NT2/D1 (cell line): ENCODE data around the gene ABCA2.

ENCODE experiments used
- SUZ12 ChIP-seq: IDR thresholded peaks from 2 replicates; pipeline ENCODE4 v1.6.1; 2011; ENCODE audit not compliant: insufficient read length, insufficient read depth; ENCODE audit errors: extremely low read depth
- YY1 ChIP-seq: IDR thresholded peaks from 2 replicates; pipeline ENCODE4 v1.6.1; 2011; ENCODE audit not compliant: insufficient read length, insufficient read depth

GRCh38 chr9:136962163-136962562 is 65.9 kb downstream of the ABCA2 start:
- no peak for TF ChIP-seq SUZ12
- no peak for TF ChIP-seq YY1
